Gastrocnemius medialis (tissue), 4 donors: ENCODE data around the gene KAT14.
"Not testable (repeated sequence)": the region's sequence is repeated elsewhere in the genome, so short reads cannot be mapped to it uniquely, and the experiment has no call there.

Experiments
- CTCF ChIP-seq, 5 experiments: fragments of 450-650 bp in 3 of 5; fragments of 200-600 bp in 2 of 5; sonication (generic) in 2 of 5; IDR thresholded peaks in 4 of 5; conservative IDR thresholded peaks in 1 of 5; 1 replicate in 4 of 5; 2 replicates in 1 of 5; pipeline ENCODE4 v1.5.1; 2016 to 2019; ENCODE audit warnings: antibody characterized with exemption in 5 of 5, mild to moderate bottlenecking in 3 of 5, moderate library complexity in 3 of 5
- POLR2A ChIP-seq, 2 donors: fragments of 450-650 bp; IDR thresholded peaks; one replicate each; pipeline ENCODE4 v1.6.1; 2017; ENCODE audit warnings: antibody characterized with exemption in 2 of 2, mild to moderate bottlenecking in 2 of 2, moderate library complexity in 2 of 2

DNA sequence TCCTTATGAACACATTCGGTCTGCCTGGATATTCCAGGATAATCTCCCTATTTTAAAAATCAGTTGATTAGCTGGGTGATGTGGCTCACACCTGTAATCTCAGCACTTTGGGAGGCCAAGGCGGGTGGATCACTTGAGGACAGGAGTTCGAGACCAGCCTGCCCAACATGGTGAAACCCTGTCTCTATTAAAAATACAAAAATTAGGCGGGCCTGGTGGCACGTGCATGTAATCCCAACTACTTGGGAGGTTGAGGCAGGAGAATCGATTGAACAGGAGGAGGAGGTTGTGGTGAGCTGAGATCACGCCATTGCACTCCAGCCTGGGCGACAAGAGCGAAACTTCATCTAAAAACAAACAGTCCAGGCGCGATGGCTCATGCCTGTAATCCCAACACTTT, 48.8 kb upstream of the KAT14 start:
- TF ChIP-seq CTCF (IDR thresholded peaks at IDR 0.05 in 4 of 5, conservative IDR thresholded peaks at IDR 0.05 in 1 of 5); POLR2A (IDR thresholded peaks at IDR 0.05): not testable (repeated sequence)
